A549 (cell line): ENCODE data around the gene MYH9. TPM values are rescaled to one million over a fixed set of nuclear protein-coding genes. Genes with fewer than 3 reads are reported as not detected.
A peak's percentile ranks its signal among the peaks of the same experiment; 100 is the strongest.

Experiments used
- ATAC-seq, 2 experiments: fragments of 200-7000 bp in 1 of 2; fragments of >200 bp in 1 of 2; cut with Nextera tagmentation in 1 of 2; cut with Tn5 transposase in 1 of 2; 3 replicates each; pipeline versions ENCODE4 v1.8.0 to v1.9.1; 2018 to 2020; ENCODE audit warnings: mild to moderate bottlenecking in 1 of 2, moderate library complexity in 1 of 2
- CTCF ChIA-PET: fragments of 300-600 bp; sonication (Branson Sonifier 250); formaldehyde crosslinking; extraction: SDS; loops from one replicate; lab custom pipeline; 2021; ENCODE audit warnings: antibody characterized with exemption, inconsistent platforms; lab: Yijun Ruan, JAX
- POLR2A ChIA-PET: fragments of 350-600 bp; formaldehyde crosslinking; extraction: SDS; loops from one replicate; lab custom pipeline; 2021; ENCODE audit warnings: antibody characterized with exemption, inconsistent platforms; lab: Yijun Ruan, JAX
- DNase-seq, 2 experiments: peaks; one replicate each; pipeline versions ENCODE4 v3.0.0 to v3.0.0-alpha.2; 2011 to 2016; ENCODE audit warnings: low read depth in 1 of 2, low spot score in 1 of 2
- FAIRE-seq: peaks from 2 replicates; lab custom pipeline; 2011; peaks lifted over from hg19 to GRCh38; lab: Jason Lieb, UNC
- H3K27ac ChIP-seq, 2 experiments: fragments of >200 bp; sonication (Bioruptor Twin); formaldehyde crosslinking; 3 replicates each; pipeline ENCODE4 v1.5.1; 2016 to 2017
- H3K4me1 ChIP-seq: fragments of >200 bp; sonication (Bioruptor Twin); formaldehyde crosslinking; 3 replicates; pipeline ENCODE4 v1.6.1; 2016
- H3K4me2 ChIP-seq: fragments of >200 bp; sonication (Bioruptor Twin); formaldehyde crosslinking; 3 replicates; pipeline ENCODE4 v1.6.1; 2016
- H3K4me3 ChIP-seq: fragments of >200 bp; sonication (Bioruptor Twin); formaldehyde crosslinking; 3 replicates; pipeline ENCODE4 v1.5.1; 2016
- H3K9me3 ChIP-seq: fragments of >200 bp; sonication (Bioruptor Twin); formaldehyde crosslinking; 3 replicates; pipeline ENCODE4 v1.6.1; 2016
- CBX2 ChIP-seq: fragments of 200-600 bp; sonication (generic); IDR thresholded peaks from 2 replicates; pipeline ENCODE4 v1.6.1; 2016; ENCODE audit warnings: low read depth, mild to moderate bottlenecking, borderline replicate concordance
- CEBPB ChIP-seq, 2 experiments: fragments of >200 bp in 1 of 2; sonication (Bioruptor Twin) in 1 of 2; formaldehyde crosslinking in 1 of 2; IDR thresholded peaks; 2 replicates each; pipeline ENCODE4 v1.6.1; 2012 to 2016
- E2F6 ChIP-seq: IDR thresholded peaks from 2 replicates; pipeline ENCODE4 v1.6.1; 2012; ENCODE audit warnings: low read depth, borderline replicate concordance
- ESRRA ChIP-seq: fragments of 150-350 bp; IDR thresholded peaks from 2 replicates; pipeline ENCODE4 v1.6.1; 2014; ENCODE audit warnings: mild to moderate bottlenecking, low read length, borderline replicate concordance
- FOSL2 ChIP-seq, 2 experiments: fragments of 450-650 bp in 1 of 2; fragments of >200 bp in 1 of 2; sonication (Bioruptor Twin) in 1 of 2; formaldehyde crosslinking; IDR thresholded peaks; 2 replicates each; pipeline versions ENCODE4 v1.5.0 to v1.6.1; 2016 to 2020; ENCODE audit warnings: mild to moderate bottlenecking in 1 of 2, moderate library complexity in 1 of 2
- FOXS1 ChIP-seq: fragments of 250-450 bp; sonication (Bioruptor Pico); IDR thresholded peaks from 2 replicates; pipeline ENCODE4 v1.5.0; 2020; ENCODE audit warnings: mild to moderate bottlenecking, moderate library complexity
- HES2 ChIP-seq: fragments of >200 bp; sonication (Bioruptor Twin); formaldehyde crosslinking; IDR thresholded peaks from 2 replicates; pipeline ENCODE4 v1.6.1; 2016
- HOXB5 ChIP-seq: fragments of 250-450 bp; sonication (Bioruptor Pico); IDR thresholded peaks from 2 replicates; pipeline ENCODE4 v1.5.0; 2020; ENCODE audit warnings: mild to moderate bottlenecking, moderate library complexity
- JUN ChIP-seq, 2 experiments: fragments of >200 bp; sonication (Bioruptor Twin); formaldehyde crosslinking; IDR thresholded peaks; 2 replicates in 1 of 2; 3 replicates in 1 of 2; pipeline ENCODE4 v1.6.1; 2016 to 2017
- KDM5A ChIP-seq: fragments of 200-600 bp; sonication (generic); IDR thresholded peaks from 2 replicates; pipeline ENCODE4 v1.6.1; 2016; ENCODE audit warnings: antibody characterized with exemption, mild to moderate bottlenecking
- MAZ ChIP-seq: fragments of 150-350 bp; IDR thresholded peaks from 2 replicates; pipeline ENCODE4 v1.6.1; 2014; ENCODE audit warnings: antibody characterized with exemption, low read depth, low read length, borderline replicate concordance
- MYC ChIP-seq: IDR thresholded peaks from 2 replicates; pipeline ENCODE4 v1.6.1; 2012; ENCODE audit warnings: mild to moderate bottlenecking, inconsistent platforms, low read length, improper control_type of control experiment, borderline replicate concordance
- NFE2L2 ChIP-seq: fragments of 150-350 bp; conservative IDR thresholded peaks from 2 replicates; pipeline ENCODE4 v1.6.1; 2014; ENCODE audit warnings: low read length
- NPAS2 ChIP-seq: fragments of 250-450 bp; sonication (Bioruptor Pico); IDR thresholded peaks from 2 replicates; pipeline ENCODE4 v1.8.0; 2022; ENCODE audit warnings: mild to moderate bottlenecking, moderate library complexity, borderline replicate concordance
- POLR2A ChIP-seq: IDR thresholded peaks from 2 replicates; pipeline ENCODE4 v1.6.1; 2012; ENCODE audit warnings: mild to moderate bottlenecking, low read length
- POLR2AphosphoS2 ChIP-seq: conservative IDR thresholded peaks from 2 replicates; pipeline ENCODE4 v1.6.1; 2012; ENCODE audit warnings: low read length, improper control_type of control experiment, inconsistent platforms
- RAD21 ChIP-seq, 2 experiments: fragments of >200 bp in 1 of 2; sonication (Bioruptor Twin) in 1 of 2; formaldehyde crosslinking in 1 of 2; IDR thresholded peaks in 1 of 2; conservative IDR thresholded peaks in 1 of 2; 2 replicates in 1 of 2; 3 replicates in 1 of 2; pipeline ENCODE4 v1.6.1; 2012 to 2018; ENCODE audit warnings: inconsistent platforms in 1 of 2
- RARB ChIP-seq: fragments of 250-450 bp; sonication (Bioruptor Pico); IDR thresholded peaks from 2 replicates; pipeline ENCODE4 v1.8.0; 2021; ENCODE audit warnings: mild to moderate bottlenecking, moderate library complexity
- RCOR1 ChIP-seq: fragments of 150-350 bp; IDR thresholded peaks from 2 replicates; pipeline ENCODE4 v1.6.1; 2014; ENCODE audit warnings: antibody characterized with exemption, low read length, low read depth
- REST ChIP-seq: fragments of 200-600 bp; sonication (generic); IDR thresholded peaks from 2 replicates; pipeline ENCODE4 v1.6.1; 2016; ENCODE audit warnings: antibody characterized with exemption, mild to moderate bottlenecking, moderate library complexity
- RFX5 ChIP-seq: fragments of 450-650 bp; IDR thresholded peaks from 2 replicates; pipeline ENCODE4 v1.7.1; 2014; ENCODE audit warnings: antibody characterized with exemption, mild to moderate bottlenecking, moderate library complexity
- RNF2 ChIP-seq: fragments of 200-600 bp; sonication (generic); IDR thresholded peaks from 2 replicates; pipeline ENCODE4 v1.6.1; 2016; ENCODE audit warnings: low read depth, mild to moderate bottlenecking, antibody characterized with exemption, moderate library complexity, borderline replicate concordance
- SREBF2 ChIP-seq: fragments of 450-650 bp; IDR thresholded peaks from 2 replicates; pipeline ENCODE4 v1.6.1; 2014; ENCODE audit warnings: mild to moderate bottlenecking, moderate library complexity
- TFCP2L1 ChIP-seq: fragments of 250-450 bp; sonication (Bioruptor Pico); IDR thresholded peaks from 2 replicates; pipeline ENCODE4 v1.5.0; 2021; ENCODE audit warnings: mild to moderate bottlenecking
- TP53 ChIP-seq: fragments of 250-450 bp; sonication (Bioruptor Pico); IDR thresholded peaks from 2 replicates; pipeline ENCODE4 v1.5.0; 2021; ENCODE audit warnings: mild to moderate bottlenecking, moderate library complexity
- WGBS: methylation state at CpG from one replicate; pipeline ENCODE4 v1.1.6; 2017; ENCODE audit errors: missing lambda C conversion rate; 5-methylcytosine and 5-hydroxymethylcytosine counted together
- polyA plus RNA-seq, 4 experiments: library from polyadenylated mRNA; depleted of rRNA in 3 of 4; stranded (reverse); fragments of >200 nt; fragmentation: RNase III in 1 of 4; extraction: RNeasy Plus Mini Kit Qiagen cat#74134 plus additional on column Dnase treatment in 1 of 4; gene quantifications; 2 replicates in 3 of 4; 3 replicates in 1 of 4; pipeline ENCODE4 v1.2.3, GENCODE V29; 2011 to 2017
- TF ChIP-seq, protein P1 (sequence below): fragments of 150-350 bp; IDR thresholded peaks from 2 replicates; pipeline ENCODE4 v1.6.1; 2014; ENCODE audit warnings: low read depth, mild to moderate bottlenecking, low read length
- TF ChIP-seq, protein P2 (sequence below): fragments of >200 bp; sonication (Bioruptor Twin); formaldehyde crosslinking; IDR thresholded peaks from 3 replicates; pipeline ENCODE4 v1.6.1; 2016
- TF ChIP-seq, protein P3 (sequence below): fragments of 450-650 bp; IDR thresholded peaks from 2 replicates; pipeline ENCODE4 v1.6.1; 2014; ENCODE audit warnings: antibody characterized with exemption
- TF ChIP-seq, protein P4 (sequence below): IDR thresholded peaks from 2 replicates; pipeline ENCODE4 v1.6.1; 2012

The MYH9 gene
- polyA plus RNA-seq, 2 of the 4 experiments (the other 2 are of a cell fraction) = 92.1 to 158 TPM

- H3K4me2 ChIP-seq = peak overlapping the region; percentile 59
- H3K27ac ChIP-seq = peak overlapping the region; percentile 96 to 99
- ChIA-PET POLR2A (interaction anchor here (2.0 kb wide), 1 partner anchor 23 kb away, joined by 6 read pairs; no protein-coding TSS in a partner anchor), CTCF (interaction anchor here (1.2 to 4.4 kb wide), 3 partner anchors 22 to 86 kb away, joined by 4 to 24 read pairs (median 4); no protein-coding TSS in a partner anchor)
- no peak overlapping the region for H3K4me3 ChIP-seq
- ATAC-seq (peak; percentile 41 to 76), DNase-seq (peak; percentile 43 to 92), FAIRE-seq (no peak)
- no peaks in the 10 kb centered on the region for H3K9me3 ChIP-seq
- 27% methylated on average over 21 of the region's 24 CpGs for WGBS
- H3K4me1 ChIP-seq = peaks cover 98% of the 10 kb centered on the region
- 0 out of 2 replicates have a peak, but pooled peaks have one; percentile 19 for TF ChIP-seq FOSL2 (IDR thresholded peaks at IDR 0.05)
- TF ChIP-seq FOSL2 (CRISPR knock-in tag; IDR thresholded peaks at IDR 0.05) = peak; percentile 58
- no peak for TF ChIP-seq RCOR1
- TF ChIP-seq HOXB5 (CRISPR knock-in tag) = no peak; the same call in 1 of the 2 replicates
- TF ChIP-seq NFE2L2 = no peak
- TF ChIP-seq TFCP2L1 = 0 out of 2 replicates have a peak, but pooled peaks have one; percentile 50
- 0 out of 4 replicates have a peak, but pooled peaks of 1 of the 2 experiments have one; percentile 15 for TF ChIP-seq CEBPB (IDR thresholded peaks at IDR 0.05)
- peak in 1 of 2 experiments; percentile 17; a peak in 1 of 5 replicates for TF ChIP-seq RAD21 (conservative IDR thresholded peaks at IDR 0.05 in 1 of 2, IDR thresholded peaks at IDR 0.05 in 1 of 2)
- TF ChIP-seq RARB = no peak
- TF ChIP-seq, protein P1, sequence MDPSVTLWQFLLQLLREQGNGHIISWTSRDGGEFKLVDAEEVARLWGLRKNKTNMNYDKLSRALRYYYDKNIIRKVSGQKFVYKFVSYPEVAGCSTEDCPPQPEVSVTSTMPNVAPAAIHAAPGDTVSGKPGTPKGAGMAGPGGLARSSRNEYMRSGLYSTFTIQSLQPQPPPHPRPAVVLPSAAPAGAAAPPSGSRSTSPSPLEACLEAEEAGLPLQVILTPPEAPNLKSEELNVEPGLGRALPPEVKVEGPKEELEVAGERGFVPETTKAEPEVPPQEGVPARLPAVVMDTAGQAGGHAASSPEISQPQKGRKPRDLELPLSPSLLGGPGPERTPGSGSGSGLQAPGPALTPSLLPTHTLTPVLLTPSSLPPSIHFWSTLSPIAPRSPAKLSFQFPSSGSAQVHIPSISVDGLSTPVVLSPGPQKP = no peak
- TF ChIP-seq REST = no peak
- no peak for TF ChIP-seq TP53 (CRISPR knock-in tag)
- TF ChIP-seq POLR2A = no peak
- TF ChIP-seq, protein P2, sequence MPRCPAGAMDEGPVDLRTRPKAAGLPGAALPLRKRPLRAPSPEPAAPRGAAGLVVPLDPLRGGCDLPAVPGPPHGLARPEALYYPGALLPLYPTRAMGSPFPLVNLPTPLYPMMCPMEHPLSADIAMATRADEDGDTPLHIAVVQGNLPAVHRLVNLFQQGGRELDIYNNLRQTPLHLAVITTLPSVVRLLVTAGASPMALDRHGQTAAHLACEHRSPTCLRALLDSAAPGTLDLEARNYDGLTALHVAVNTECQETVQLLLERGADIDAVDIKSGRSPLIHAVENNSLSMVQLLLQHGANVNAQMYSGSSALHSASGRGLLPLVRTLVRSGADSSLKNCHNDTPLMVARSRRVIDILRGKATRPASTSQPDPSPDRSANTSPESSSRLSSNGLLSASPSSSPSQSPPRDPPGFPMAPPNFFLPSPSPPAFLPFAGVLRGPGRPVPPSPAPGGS = no peak
- no peak for TF ChIP-seq CBX2
- TF ChIP-seq NPAS2 = no peak
- TF ChIP-seq ESRRA = no peak
- no peak for TF ChIP-seq HES2
- no peak for TF ChIP-seq MYC
- no peak for TF ChIP-seq KDM5A
- no peak for TF ChIP-seq MAZ
- TF ChIP-seq JUN (IDR thresholded peaks at IDR 0.05) = peak in 1 of 2 experiments; percentile 46; a peak in 2 of 5 replicates
- no peak for TF ChIP-seq RNF2
- 0 out of 2 replicates have a peak, but pooled peaks have one; percentile 31 for TF ChIP-seq FOXS1
- no peak for TF ChIP-seq SREBF2
- no peak; the same call in 1 of the 2 replicates for TF ChIP-seq E2F6
- TF ChIP-seq, protein P3, sequence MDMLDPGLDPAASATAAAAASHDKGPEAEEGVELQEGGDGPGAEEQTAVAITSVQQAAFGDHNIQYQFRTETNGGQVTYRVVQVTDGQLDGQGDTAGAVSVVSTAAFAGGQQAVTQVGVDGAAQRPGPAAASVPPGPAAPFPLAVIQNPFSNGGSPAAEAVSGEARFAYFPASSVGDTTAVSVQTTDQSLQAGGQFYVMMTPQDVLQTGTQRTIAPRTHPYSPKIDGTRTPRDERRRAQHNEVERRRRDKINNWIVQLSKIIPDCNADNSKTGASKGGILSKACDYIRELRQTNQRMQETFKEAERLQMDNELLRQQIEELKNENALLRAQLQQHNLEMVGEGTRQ = no peak
- TF ChIP-seq RFX5 = no peak
- TF ChIP-seq, protein P4, sequence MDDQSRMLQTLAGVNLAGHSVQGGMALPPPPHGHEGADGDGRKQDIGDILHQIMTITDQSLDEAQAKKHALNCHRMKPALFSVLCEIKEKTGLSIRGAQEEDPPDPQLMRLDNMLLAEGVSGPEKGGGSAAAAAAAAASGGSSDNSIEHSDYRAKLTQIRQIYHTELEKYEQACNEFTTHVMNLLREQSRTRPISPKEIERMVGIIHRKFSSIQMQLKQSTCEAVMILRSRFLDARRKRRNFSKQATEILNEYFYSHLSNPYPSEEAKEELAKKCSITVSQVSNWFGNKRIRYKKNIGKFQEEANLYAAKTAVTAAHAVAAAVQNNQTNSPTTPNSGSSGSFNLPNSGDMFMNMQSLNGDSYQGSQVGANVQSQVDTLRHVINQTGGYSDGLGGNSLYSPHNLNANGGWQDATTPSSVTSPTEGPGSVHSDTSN = no peak
- TF ChIP-seq POLR2AphosphoS2 = no peak; the same call in 1 of the 2 replicates
These were observed 58.3 kb downstream of the MYH9 start for GRCh38 chr22:36329254-36330078.
